VCaP (cell line): ENCODE results near the gene PRKCH.
"Not testable (repeated sequence)": the region's sequence is repeated elsewhere in the genome, so short reads cannot be mapped to it uniquely, and the experiment has no call there.

Source experiments
- H3K27ac ChIP-seq: fragments of 450-650 bp; 2 replicates; pipeline ENCODE4 v1.5.1; 2017
- CTCF ChIP-seq: fragments of 450-650 bp; conservative IDR thresholded peaks from 2 replicates; pipeline ENCODE4 v1.5.1; 2017; ENCODE audit warnings: mild to moderate bottlenecking, moderate library complexity

Gene PRKCH

GRCh38 chr14:61524211-61524806, 202.9 kb downstream of the PRKCH start:
- TF ChIP-seq CTCF, result no peak
- H3K27ac ChIP-seq, result peak overlapping the region; percentile 98

- H3K27ac ChIP-seq, result peak overlapping the region; percentile 98
Observed at GRCh38 chr14:61524936-61525292, 203.5 kb downstream of the PRKCH start.

GRCh38 chr14:61525293-61526011, 204.1 kb downstream of the PRKCH start:
- no peak for TF ChIP-seq CTCF
- H3K27ac ChIP-seq, result peak overlapping the region; percentile 98

More at GRCh38 chr14:61524936-61525292, 203.5 kb downstream of the PRKCH start:
- no peak for TF ChIP-seq CTCF

GRCh38 chr14:61526405-61527312, 205.3 kb downstream of the PRKCH start:
- no peak for TF ChIP-seq CTCF
- H3K27ac ChIP-seq, result peak overlapping the region; percentile 98

- H3K27ac ChIP-seq, result peak overlapping the region; percentile 98
- TF ChIP-seq CTCF, result no peak
Observed at GRCh38 chr14:61527325-61528100, 206.1 kb downstream of the PRKCH start.

GRCh38 chr14:61528591-61529021, 207.2 kb downstream of the PRKCH start:
- peak overlapping the region; percentile 98 for H3K27ac ChIP-seq
- no peak for TF ChIP-seq CTCF

- not testable (repeated sequence) for H3K27ac ChIP-seq
Observed at GRCh38 chr14:61529360-61529759, 208.0 kb downstream of the PRKCH start.
